Mucosa of rectum (tissue), 2 donors: ENCODE results near the gene PTPRD.

Source experiments
- H3K27ac ChIP-seq, 2 donors: one replicate each; pipeline ENCODE4 v1.7.0; 2013; ENCODE audit warnings: inconsistent platforms in 2 of 2, low read depth in 2 of 2, low read length in 2 of 2
- H3K27me3 ChIP-seq, 2 donors: one replicate each; pipeline ENCODE4 v1.7.0; 2013; ENCODE audit warnings: low read length in 2 of 2; ENCODE audit not compliant: control insufficient read depth in 2 of 2, insufficient read depth in 2 of 2
- H3K36me3 ChIP-seq, 2 donors: one replicate each; pipeline ENCODE4 v1.7.0; 2013; ENCODE audit warnings: low read length in 2 of 2; ENCODE audit not compliant: control insufficient read depth in 2 of 2, insufficient read depth in 2 of 2
- H3K4me1 ChIP-seq, 2 donors: one replicate each; pipeline ENCODE4 v1.7.0; 2013; ENCODE audit warnings: low read length in 2 of 2, mild to moderate bottlenecking in 1 of 2; ENCODE audit not compliant: control insufficient read depth in 2 of 2, insufficient read depth in 2 of 2
- H3K4me3 ChIP-seq, 2 donors: one replicate each; pipeline ENCODE4 v1.7.0; 2013; ENCODE audit warnings: low read length in 2 of 2
- H3K9ac ChIP-seq, 2 donors: one replicate each; pipeline ENCODE4 v1.7.0; 2013; ENCODE audit warnings: low read length in 2 of 2, low read depth in 1 of 2, mild to moderate bottlenecking in 1 of 2
- H3K9me3 ChIP-seq, 2 donors: one replicate each; pipeline ENCODE4 v1.7.0; 2013; ENCODE audit warnings: low read length in 2 of 2; ENCODE audit not compliant: control insufficient read depth in 2 of 2
- donor health status: healthy.
- donor health status: Normal muscosa, but diverticular disease.

Gene PTPRD

DNA sequence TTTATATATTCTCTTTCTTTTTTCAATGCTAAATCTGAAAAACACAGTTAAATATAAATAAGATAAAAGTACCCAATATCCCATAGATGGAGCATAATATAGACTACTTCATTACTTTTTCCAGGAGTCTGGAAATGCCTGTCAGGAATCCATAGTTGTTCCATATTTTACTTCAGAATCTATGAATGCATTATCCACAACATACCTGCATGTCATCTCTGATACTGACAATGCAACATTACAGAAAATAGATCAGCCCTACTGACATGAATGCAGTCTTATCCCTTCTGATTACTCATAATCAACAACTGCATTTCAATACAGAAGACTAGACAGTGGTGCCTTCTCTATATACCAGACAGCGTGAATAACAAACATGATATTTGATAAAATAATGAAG is 517.6 kb downstream of the PTPRD start:
- Histone ChIP-seq H3K27me3 (no peaks in the 10 kb centered on the region), H3K4me1 (no peaks in the 10 kb centered on the region), H3K9me3 (no peaks in the 10 kb centered on the region), H3K27ac (no peak overlapping the region), H3K4me3 (no peak overlapping the region), H3K36me3 (no peaks in the 10 kb centered on the region), H3K9ac (no peak overlapping the region)

DNA sequence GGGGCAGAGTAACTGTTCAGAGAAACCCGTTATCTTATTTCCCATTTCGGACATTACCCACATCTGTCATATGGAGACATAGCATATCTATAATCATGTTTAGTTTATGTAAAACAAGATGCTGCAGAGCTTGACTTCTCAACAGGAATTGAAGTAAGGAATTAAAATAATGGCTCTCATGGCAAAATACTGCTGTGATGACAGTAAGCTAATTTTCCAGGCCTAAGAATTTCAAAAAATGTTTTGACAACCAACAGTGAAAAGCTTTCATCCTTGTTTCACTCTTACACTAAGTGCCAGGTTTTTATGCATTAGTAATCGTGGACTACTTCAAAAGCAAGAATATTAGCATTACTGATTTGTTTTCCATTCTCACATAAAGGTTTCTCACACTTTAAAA is 518.2 kb downstream of the PTPRD start:
- Histone ChIP-seq H3K9me3 (no peaks in the 10 kb centered on the region), H3K4me3 (no peak overlapping the region), H3K27ac (no peak overlapping the region), H3K27me3 (no peaks in the 10 kb centered on the region), H3K9ac (no peak overlapping the region), H3K36me3 (no peaks in the 10 kb centered on the region), H3K4me1 (no peaks in the 10 kb centered on the region)

DNA sequence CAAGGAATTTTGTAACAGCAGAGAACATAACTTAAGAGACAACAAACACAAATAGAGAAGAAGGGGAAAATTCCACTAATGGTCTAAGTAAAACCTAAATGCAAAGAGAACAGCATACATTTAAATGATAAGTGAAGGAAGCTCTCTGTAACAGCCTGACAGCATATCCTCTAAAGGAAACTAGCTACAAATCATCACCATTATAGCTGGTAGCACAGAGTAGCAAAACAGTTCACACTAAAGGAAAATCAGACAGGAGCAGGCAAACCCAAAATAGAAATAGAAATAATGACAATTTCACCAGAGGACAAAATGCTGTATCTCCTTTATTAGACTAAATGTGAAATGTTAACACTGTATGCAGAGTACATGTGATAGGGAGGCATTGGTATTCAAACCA is 532.8 kb downstream of the PTPRD start:
- Histone ChIP-seq H3K27me3 (no peaks in the 10 kb centered on the region), H3K9me3 (no peaks in the 10 kb centered on the region), H3K36me3 (no peaks in the 10 kb centered on the region), H3K4me3 (no peak overlapping the region), H3K27ac (no peak overlapping the region), H3K9ac (no peak overlapping the region), H3K4me1 (no peaks in the 10 kb centered on the region)

DNA sequence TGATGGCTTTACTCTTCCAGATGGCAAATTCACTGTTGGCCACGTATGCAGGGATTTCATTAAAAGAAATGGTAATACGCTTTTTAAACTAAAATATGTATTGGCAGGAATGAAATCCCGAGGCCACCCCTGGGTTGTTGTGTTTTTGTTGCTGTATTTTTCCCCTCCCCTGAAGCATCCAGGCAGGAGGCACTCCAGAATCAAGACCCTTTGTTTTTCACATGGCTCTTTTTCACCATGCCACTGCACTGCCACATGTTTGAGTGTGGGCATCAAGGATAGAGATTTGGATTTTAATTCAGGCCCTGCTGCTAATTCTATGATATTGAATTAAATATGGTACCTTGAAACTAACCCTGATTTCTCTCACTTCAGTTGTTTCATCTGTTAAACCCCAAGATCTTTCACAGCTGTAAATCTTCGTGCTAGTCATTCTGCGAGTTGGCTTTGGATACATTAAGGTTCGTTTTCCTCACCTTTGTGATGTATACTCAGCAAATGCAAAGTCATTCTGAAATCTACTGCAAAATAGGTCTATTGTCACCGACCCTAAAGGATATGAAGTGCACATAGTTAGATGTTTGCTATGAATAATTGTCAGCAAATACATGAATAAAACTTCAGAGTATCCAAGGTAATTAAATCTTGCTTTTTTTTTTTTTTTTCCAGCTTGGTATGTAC is 533.4 kb downstream of the PTPRD start:
- Histone ChIP-seq H3K9ac (no peak overlapping the region), H3K27ac (no peak overlapping the region), H3K4me3 (no peak overlapping the region), H3K9me3 (no peaks in the 10 kb centered on the region), H3K27me3 (no peaks in the 10 kb centered on the region), H3K36me3 (no peaks in the 10 kb centered on the region), H3K4me1 (no peaks in the 10 kb centered on the region)

DNA sequence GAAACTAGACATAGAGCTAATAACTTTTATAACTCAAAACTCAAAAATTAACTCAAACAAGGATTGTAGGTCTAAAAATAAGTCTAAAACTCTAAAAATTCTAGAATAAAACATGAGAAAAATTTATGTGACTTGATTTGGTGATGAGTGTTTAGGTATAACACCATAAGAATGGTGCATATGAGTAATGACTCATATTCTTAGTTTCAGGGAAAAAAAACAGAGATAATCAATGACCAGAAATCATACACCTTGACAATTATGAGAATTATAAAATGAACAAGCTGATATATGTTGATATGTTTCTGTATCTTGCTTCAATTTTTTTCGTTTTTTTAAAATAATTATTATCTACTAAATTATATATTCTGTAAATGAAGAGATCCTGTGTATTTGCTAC is 541.2 kb downstream of the PTPRD start:
- Histone ChIP-seq H3K9ac (no peak overlapping the region), H3K27ac (no peak overlapping the region), H3K4me3 (no peak overlapping the region), H3K9me3 (no peaks in the 10 kb centered on the region), H3K36me3 (no peaks in the 10 kb centered on the region), H3K4me1 (no peaks in the 10 kb centered on the region), H3K27me3 (no peaks in the 10 kb centered on the region)

DNA sequence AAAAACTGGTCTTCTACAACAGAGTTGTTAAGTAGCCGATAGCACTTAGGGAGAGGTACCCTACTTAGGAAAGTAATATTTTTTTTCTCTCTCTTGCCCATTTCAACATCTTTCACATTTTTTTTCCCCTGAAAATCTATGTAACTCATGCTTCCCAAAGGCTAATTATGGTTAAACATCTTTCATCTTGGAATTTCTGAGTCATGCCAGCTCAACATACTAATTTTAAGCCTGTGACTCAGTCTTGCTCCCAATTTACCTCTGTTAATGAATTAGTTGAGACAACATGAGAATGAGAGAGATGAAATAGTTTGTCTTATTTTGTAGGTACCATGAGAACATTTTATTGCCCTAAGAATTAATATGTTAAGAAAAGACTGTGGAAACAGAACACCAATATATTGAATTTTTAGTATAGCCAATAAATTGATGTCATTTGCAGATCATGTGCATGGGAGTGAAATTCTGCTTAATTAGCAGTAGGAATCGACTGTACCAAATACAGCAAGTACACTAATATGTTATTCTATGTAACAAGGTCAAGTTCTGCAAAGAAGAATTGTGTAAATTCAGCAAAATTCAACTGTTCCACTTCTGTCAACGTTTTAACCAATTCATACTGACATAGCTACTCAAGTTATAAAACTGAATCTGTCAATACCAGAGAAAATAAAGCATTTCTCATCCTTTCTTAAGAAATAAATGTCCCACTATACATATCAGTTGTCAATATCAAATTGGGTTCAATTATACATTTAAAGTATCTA is 550.0 kb downstream of the PTPRD start:
- H3K4me1 ChIP-seq = no peaks in the 10 kb centered on the region
- no peaks in the 10 kb centered on the region for H3K9me3 ChIP-seq
- no peak overlapping the region for H3K27ac ChIP-seq
- no peaks in the 10 kb centered on the region for H3K27me3 ChIP-seq
- H3K36me3 ChIP-seq = no peaks in the 10 kb centered on the region
- H3K4me3 ChIP-seq = no peak overlapping the region
- no peak overlapping the region for H3K9ac ChIP-seq

DNA sequence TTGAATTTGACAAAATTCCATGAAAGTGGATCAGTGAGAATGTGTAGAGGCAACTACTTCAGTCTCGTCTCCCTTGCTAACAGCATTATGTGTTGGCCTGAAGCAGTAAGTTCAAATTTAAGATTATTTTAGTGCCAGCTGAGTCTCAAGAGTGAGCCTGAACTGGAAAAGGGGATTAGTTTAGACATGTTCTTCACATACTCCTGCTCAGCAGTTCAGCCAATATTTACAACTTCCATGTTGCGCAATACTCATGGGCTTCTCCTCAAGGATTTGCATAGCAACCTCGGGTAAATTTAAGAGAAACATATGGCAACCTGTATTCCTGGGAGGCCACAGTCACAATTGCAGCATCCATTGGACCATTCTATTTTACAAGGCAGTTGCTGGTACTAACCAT is 553.8 kb downstream of the PTPRD start:
- Histone ChIP-seq H3K9me3 (no peaks in the 10 kb centered on the region), H3K4me3 (no peak overlapping the region), H3K4me1 (no peaks in the 10 kb centered on the region), H3K27me3 (no peaks in the 10 kb centered on the region), H3K27ac (no peak overlapping the region), H3K36me3 (no peaks in the 10 kb centered on the region), H3K9ac (no peak overlapping the region)

DNA sequence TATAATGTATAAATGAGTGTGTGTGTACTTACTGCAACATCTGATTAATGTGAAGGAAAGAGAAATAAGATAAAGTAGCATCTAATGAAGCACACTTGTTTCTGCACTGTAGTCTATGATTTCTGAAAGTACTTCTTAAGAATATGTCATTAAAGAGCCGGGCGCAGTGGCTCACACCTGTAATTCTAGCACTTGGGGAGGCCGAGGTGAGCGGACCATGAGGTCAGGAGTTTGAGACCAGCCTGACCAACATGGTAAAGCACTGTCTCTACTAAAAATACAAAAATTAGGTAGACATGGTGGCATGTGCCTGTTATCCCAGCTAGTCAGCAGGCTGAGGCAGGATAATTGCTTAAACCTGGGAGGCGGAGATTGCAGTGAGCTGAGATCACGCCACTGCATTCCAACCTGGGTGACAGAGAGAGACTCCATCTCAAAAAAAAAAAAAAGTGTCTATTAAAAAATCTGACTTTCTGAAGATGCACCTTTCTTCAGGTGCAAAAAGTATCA is 556.9 kb downstream of the PTPRD start:
- no peaks in the 10 kb centered on the region for H3K27me3 ChIP-seq
- no peak overlapping the region for H3K9ac ChIP-seq
- no peaks in the 10 kb centered on the region for H3K4me1 ChIP-seq
- no peak overlapping the region for H3K4me3 ChIP-seq
- H3K36me3 ChIP-seq = no peaks in the 10 kb centered on the region
- H3K9me3 ChIP-seq = no peaks in the 10 kb centered on the region
- no peak overlapping the region for H3K27ac ChIP-seq

DNA sequence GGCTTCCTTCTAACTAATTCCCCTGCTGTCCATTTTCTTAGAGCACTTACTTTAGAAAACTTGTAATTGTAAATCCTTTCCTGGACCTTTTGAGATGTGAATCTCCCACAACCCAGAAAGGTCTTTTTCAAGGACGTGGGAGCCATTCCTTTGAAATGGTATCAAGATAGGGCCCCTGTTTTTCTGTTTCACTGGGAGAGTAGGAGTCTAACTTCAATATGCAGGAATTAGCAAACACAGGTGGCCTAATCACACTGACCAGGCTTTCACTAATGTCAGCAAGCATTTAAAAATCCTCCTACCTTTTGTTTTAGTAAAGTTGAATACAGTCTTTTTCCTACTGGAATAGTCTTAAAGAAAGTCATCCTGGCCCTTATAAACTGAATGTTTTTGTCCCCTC is 558.3 kb downstream of the PTPRD start:
- Histone ChIP-seq H3K4me3 (no peak overlapping the region), H3K4me1 (no peaks in the 10 kb centered on the region), H3K36me3 (no peaks in the 10 kb centered on the region), H3K9ac (no peak overlapping the region), H3K9me3 (no peaks in the 10 kb centered on the region), H3K27me3 (no peaks in the 10 kb centered on the region), H3K27ac (no peak overlapping the region)

DNA sequence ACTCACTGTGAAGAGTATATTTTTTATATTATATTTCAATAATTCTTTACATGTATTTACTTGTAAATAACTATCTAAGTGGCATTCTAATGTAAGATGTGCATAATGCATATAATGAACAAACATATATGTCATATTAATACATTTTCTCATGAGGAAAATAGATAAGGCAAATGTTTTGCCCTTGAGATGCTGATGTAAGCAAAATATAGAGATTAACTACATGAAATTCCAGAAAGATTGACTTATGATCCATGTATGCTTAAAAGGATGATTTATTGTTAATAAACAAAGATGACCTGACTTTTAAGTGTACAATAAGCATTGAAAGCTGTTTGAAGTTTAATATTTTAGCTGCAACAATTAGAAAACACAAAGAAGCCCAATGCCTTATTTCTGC is 559.9 kb downstream of the PTPRD start:
- no peaks in the 10 kb centered on the region for H3K4me1 ChIP-seq
- H3K9ac ChIP-seq = no peak overlapping the region
- no peak overlapping the region for H3K27ac ChIP-seq
- H3K4me3 ChIP-seq = no peak overlapping the region
- H3K9me3 ChIP-seq = no peaks in the 10 kb centered on the region
- H3K36me3 ChIP-seq = no peaks in the 10 kb centered on the region
- peaks cover 0 to 1% of the 10 kb centered on the region in 2 donors for H3K27me3 ChIP-seq
